OCI-LY1 (cell line): ENCODE data around the gene ARHGAP21.

Experiments used
- CTCF ChIP-seq: fragments of 200-600 bp; sonication (generic), shearing (Covaris generic); IDR thresholded peaks from 2 replicates; pipeline ENCODE4 v1.5.1; 2017; ENCODE audit warnings: mild to moderate bottlenecking, antibody characterized with exemption, low read length, moderate library complexity, mixed read lengths
- EZH2 ChIP-seq: fragments of 200-600 bp; sonication (generic), shearing (Covaris generic); IDR thresholded peaks from 2 replicates; pipeline ENCODE4 v1.8.0; 2017; ENCODE audit warnings: borderline replicate concordance, mixed run types, mild to moderate bottlenecking, antibody characterized with exemption, low read length, moderate library complexity, mixed read lengths

GRCh38 chr10:24685958-24686540 is 37.6 kb downstream of the ARHGAP21 start:
- TF ChIP-seq CTCF = no peak
- TF ChIP-seq EZH2 = no peak
